GM21825 (cell line): ENCODE measurements around the gene CTTNBP2NL.
"Not testable (repeated sequence)": the region's sequence is repeated elsewhere in the genome, so short reads cannot be mapped to it uniquely, and the experiment has no call there.

Source experiments
- ATAC-seq: cut with Tn5 transposase; IDR thresholded peaks from one replicate; pipeline ENCODE4 v1.9.1; 2021; ENCODE audit warnings: mild to moderate bottlenecking, moderate library complexity; ENCODE audit not compliant: unreplicated experiment

Gene CTTNBP2NL

GRCh38 chr1:112386731-112387346 is 9.2 kb upstream of the CTTNBP2NL start:
- no peak for ATAC-seq

GRCh38 chr1:112387807-112388206 is 8.2 kb upstream of the CTTNBP2NL start:
- no peak for ATAC-seq

- ATAC-seq, result no peak
Observed at GRCh38 chr1:112388436-112388835, 7.6 kb upstream of the CTTNBP2NL start.

GRCh38 chr1:112389689-112390088 is 6.3 kb upstream of the CTTNBP2NL start:
- ATAC-seq, result no peak

GRCh38 chr1:112390335-112390734 is 5.7 kb upstream of the CTTNBP2NL start:
- ATAC-seq, result not testable (repeated sequence)

- peak; percentile 60 for ATAC-seq
Observed at GRCh38 chr1:112390775-112391602, 5.0 kb upstream of the CTTNBP2NL start.

GRCh38 chr1:112391603-112391940 is 4.4 kb upstream of the CTTNBP2NL start:
- ATAC-seq, result no peak

GRCh38 chr1:112393631-112393974 is 2.4 kb upstream of the CTTNBP2NL start:
- ATAC-seq, result no peak

- no peak for ATAC-seq
Observed at GRCh38 chr1:112394743-112395062, 1.3 kb upstream of the CTTNBP2NL start.

- ATAC-seq, result no peak
Observed at GRCh38 chr1:112395256-112395820, 676 bp upstream of the CTTNBP2NL start.

- ATAC-seq, result no peak
Observed at GRCh38 chr1:112396653-112397471, 848 bp downstream of the CTTNBP2NL start.

- no peak for ATAC-seq
Observed at GRCh38 chr1:112397841-112398240, 1.8 kb downstream of the CTTNBP2NL start.

GRCh38 chr1:112399456-112399855 is 3.4 kb downstream of the CTTNBP2NL start:
- ATAC-seq, result no peak

- not testable (repeated sequence) for ATAC-seq
Observed at GRCh38 chr1:112400706-112401105, 4.7 kb downstream of the CTTNBP2NL start.

GRCh38 chr1:112402682-112403643 is 6.9 kb downstream of the CTTNBP2NL start:
- peak; percentile 53 for ATAC-seq

GRCh38 chr1:112406771-112407170 is 10.8 kb downstream of the CTTNBP2NL start:
- ATAC-seq, result no peak

GRCh38 chr1:112409414-112409813 is 13.4 kb downstream of the CTTNBP2NL start:
- ATAC-seq, result no peak

GRCh38 chr1:112410673-112411072 is 14.7 kb downstream of the CTTNBP2NL start:
- no peak for ATAC-seq

- ATAC-seq, result no peak
Observed at GRCh38 chr1:112417271-112417670, 21.3 kb downstream of the CTTNBP2NL start.

- no peak for ATAC-seq
Observed at GRCh38 chr1:112418099-112418892, 22.3 kb downstream of the CTTNBP2NL start.
